Measurements from ENCODE around the gene FGF14.
A peak's percentile ranks its signal among the peaks of the same experiment; 100 is the strongest.
"Not testable (repeated sequence)": the region's sequence is repeated elsewhere in the genome, so short reads cannot be mapped to it uniquely, and the experiment has no call there.

Gene FGF14

GRCh38 chr13:102103469-102103868 is 298.4 kb downstream of the FGF14 start:
- TF ChIP-seq, protein P1, sequence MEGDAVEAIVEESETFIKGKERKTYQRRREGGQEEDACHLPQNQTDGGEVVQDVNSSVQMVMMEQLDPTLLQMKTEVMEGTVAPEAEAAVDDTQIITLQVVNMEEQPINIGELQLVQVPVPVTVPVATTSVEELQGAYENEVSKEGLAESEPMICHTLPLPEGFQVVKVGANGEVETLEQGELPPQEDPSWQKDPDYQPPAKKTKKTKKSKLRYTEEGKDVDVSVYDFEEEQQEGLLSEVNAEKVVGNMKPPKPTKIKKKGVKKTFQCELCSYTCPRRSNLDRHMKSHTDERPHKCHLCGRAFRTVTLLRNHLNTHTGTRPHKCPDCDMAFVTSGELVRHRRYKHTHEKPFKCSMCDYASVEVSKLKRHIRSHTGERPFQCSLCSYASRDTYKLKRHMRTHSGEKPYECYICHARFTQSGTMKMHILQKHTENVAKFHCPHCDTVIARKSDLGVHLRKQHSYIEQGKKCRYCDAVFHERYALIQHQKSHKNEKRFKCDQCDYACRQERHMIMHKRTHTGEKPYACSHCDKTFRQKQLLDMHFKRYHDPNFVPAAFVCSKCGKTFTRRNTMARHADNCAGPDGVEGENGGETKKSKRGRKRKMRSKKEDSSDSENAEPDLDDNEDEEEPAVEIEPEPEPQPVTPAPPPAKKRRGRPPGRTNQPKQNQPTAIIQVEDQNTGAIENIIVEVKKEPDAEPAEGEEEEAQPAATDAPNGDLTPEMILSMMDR (IDR thresholded peaks at IDR 0.05): no peak
- TF ChIP-seq ZFX (IDR thresholded peaks at IDR 0.05; ENCODE audit: borderline replicate concordance): no peak
- H3K27ac ChIP-seq: no peak overlapping the region

DNA sequence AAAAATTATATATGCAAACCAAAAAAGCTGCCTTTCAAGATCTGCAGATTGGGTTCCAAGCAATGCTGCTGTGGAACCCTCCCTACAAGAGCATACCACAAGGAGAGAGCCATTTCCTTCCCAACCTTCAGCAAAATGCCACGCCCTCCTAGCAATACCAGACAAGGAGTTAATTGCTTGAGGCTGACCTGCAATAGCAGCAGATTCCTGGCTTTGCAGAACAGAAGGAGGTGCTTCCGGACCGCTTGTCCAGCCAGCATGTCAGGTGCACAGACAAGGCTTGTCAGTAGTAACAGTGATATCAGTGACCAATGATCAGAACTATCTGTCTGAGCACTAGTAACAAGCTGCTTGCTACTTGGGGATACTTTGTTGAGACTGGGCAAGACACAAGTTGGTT is 301.6 kb downstream of the FGF14 start:
- TF ChIP-seq, protein P1 (IDR thresholded peaks at IDR 0.05): no peak
- no peak for TF ChIP-seq ZFX (IDR thresholded peaks at IDR 0.05; ENCODE audit: borderline replicate concordance)

DNA sequence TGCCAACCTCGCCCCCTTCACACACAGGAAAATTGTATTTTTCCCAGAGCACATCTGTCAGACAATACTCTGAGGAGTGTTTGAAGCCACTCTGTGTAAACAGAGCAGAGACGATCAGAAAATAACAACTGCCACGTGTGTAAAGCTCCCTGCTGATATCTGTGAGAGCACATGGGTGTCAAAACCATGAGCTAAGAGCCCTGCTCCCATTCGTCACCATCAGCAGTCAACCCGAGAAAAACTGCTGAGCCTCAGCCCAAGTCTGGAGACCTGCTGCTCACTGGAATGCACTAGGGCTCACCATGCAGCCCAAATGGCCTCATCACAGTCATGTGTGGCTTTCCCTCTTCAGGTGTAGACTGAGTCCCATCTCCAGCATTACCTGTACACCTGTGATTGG is 304.1 kb downstream of the FGF14 start:
- TF ChIP-seq, protein P1 (IDR thresholded peaks at IDR 0.05): no peak
- TF ChIP-seq ZFX (IDR thresholded peaks at IDR 0.05; ENCODE audit: borderline replicate concordance): no peak
- H3K27ac ChIP-seq: no peak overlapping the region

More for the DNA sequence above, 301.6 kb downstream of the FGF14 start:
- no peak overlapping the region for H3K27ac ChIP-seq

DNA sequence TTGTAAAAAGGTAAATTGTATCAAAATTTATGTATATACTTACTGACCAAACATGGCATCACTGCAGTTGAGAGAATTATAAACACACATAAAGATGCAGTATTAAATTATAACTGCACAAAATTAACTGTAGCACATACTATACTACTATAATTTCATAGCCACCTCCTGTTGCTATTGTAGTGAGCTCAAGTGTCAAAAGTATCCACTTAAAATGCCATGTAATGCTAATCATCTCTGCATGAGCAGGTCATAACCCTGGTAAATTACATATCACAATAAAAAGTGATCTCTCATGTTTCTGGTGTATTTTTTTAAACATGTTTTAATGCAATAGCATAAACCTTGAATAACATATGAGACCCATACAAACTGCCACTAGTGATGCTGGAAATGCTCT is 308.6 kb downstream of the FGF14 start:
- not testable (repeated sequence) for H3K27ac ChIP-seq

DNA sequence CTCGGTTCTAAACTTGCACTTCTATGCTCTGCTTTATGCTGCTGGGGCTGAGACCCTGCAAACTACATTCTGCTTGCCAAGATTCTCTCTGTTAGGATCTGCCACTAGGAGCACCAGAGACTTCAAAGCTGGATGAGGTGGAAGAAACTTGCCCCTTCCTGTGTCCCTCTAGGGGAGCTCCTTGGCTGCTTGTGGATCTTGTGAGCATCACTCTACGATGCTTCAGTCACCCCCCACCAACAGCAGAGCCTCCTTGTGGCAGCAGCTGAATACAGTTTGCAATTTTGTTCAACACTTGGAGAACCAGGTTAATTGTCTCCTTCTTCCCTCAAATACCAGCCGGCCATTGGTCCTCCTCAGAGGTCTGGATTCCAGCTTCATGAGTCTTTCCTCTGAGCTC is 310.6 kb downstream of the FGF14 start:
- no peak overlapping the region for H3K27ac ChIP-seq
- no peak for TF ChIP-seq ZFX (IDR thresholded peaks at IDR 0.05; ENCODE audit: borderline replicate concordance)
- TF ChIP-seq, protein P1 (IDR thresholded peaks at IDR 0.05): peak; percentile 24

DNA sequence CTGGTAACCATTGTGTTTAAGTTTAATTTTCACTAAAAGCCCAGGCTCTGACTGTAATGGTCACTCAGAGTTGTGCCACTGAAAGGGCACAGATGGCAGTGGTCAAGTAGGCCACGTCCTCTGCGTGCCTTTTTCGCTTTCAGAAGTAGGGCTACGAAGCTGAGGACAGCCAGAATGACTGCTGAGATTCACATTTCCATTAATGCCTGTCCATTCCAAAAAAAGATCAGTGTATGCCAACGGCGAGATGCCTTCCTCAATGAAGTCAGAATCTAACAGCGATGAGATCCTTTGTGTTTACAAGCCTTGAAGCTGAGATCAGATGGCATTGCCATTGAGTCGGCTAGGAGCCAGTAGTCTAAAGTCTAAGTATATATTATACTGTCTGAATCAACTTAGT is 311.3 kb downstream of the FGF14 start:
- TF ChIP-seq ZFX (IDR thresholded peaks at IDR 0.05; ENCODE audit: borderline replicate concordance): no peak
- TF ChIP-seq, protein P1 (IDR thresholded peaks at IDR 0.05): no peak
- H3K27ac ChIP-seq: no peak overlapping the region

DNA sequence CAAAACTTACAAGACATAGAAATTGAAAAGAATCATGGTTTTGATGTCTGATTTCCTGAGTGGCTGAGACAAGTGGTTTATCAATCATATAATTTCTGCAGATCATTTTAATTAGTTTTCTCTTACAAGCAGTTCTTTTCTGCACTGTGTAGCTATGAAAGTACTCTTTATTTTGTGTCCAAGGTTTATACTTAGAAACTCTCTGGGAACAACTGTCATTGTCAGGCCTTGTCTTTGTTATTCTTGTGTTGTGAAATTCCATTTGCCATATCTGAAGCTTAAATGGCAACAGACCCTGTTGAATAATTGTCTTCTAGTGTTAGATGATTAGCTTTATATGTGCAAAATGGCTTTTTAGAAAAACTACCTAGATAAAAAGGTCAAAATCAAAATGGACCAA is 312.1 kb downstream of the FGF14 start:
- TF ChIP-seq ZFX (IDR thresholded peaks at IDR 0.05; ENCODE audit: borderline replicate concordance): no peak
- TF ChIP-seq, protein P1 (IDR thresholded peaks at IDR 0.05): no peak
- H3K27ac ChIP-seq: no peak overlapping the region

DNA sequence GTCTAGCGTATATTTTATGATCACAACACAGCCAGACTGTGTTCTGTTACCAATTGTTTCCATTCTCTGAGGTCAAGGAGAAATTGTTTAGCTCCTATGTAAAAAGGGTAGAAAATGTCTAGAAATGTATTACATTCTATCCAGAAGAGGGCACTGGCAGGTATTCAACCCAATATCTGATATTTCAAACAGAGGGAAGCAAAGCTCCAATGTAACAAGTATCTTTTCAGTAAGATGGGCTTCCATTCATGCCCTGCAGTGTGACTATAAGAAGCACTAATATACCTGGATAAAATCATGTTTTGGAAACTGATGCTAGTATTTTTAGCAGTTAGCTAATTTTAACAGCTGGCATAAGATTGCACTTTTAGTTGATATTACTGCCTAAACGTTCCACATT is 312.7 kb downstream of the FGF14 start:
- no peak overlapping the region for H3K27ac ChIP-seq
- TF ChIP-seq, protein P1 (IDR thresholded peaks at IDR 0.05): peak; percentile 38
- no peak for TF ChIP-seq ZFX (IDR thresholded peaks at IDR 0.05; ENCODE audit: borderline replicate concordance)

All from 22Rv1 (cell line).